ENCODE data around the gene CBLC. TPM values are rescaled to one million over a fixed set of nuclear protein-coding genes. Genes with fewer than 3 reads are reported as not detected.
"Not testable (repeated sequence)": the region's sequence is repeated elsewhere in the genome, so short reads cannot be mapped to it uniquely, and the experiment has no call there.

CBLC gene
- total RNA-seq, 1 donor from 2014 or later = 2.4 TPM

GRCh38 chr19:44765033-44765948 is 12.4 kb upstream of the CBLC start:
- DNase-seq (ENCODE audit: low read depth) = no peak

GRCh38 chr19:44765949-44766335 is 11.7 kb upstream of the CBLC start:
- DNase-seq (ENCODE audit: low read depth) = no peak

- no peak for DNase-seq (ENCODE audit: low read depth)
Measured at GRCh38 chr19:44767295-44768180, 10.2 kb upstream of the CBLC start.

DNA sequence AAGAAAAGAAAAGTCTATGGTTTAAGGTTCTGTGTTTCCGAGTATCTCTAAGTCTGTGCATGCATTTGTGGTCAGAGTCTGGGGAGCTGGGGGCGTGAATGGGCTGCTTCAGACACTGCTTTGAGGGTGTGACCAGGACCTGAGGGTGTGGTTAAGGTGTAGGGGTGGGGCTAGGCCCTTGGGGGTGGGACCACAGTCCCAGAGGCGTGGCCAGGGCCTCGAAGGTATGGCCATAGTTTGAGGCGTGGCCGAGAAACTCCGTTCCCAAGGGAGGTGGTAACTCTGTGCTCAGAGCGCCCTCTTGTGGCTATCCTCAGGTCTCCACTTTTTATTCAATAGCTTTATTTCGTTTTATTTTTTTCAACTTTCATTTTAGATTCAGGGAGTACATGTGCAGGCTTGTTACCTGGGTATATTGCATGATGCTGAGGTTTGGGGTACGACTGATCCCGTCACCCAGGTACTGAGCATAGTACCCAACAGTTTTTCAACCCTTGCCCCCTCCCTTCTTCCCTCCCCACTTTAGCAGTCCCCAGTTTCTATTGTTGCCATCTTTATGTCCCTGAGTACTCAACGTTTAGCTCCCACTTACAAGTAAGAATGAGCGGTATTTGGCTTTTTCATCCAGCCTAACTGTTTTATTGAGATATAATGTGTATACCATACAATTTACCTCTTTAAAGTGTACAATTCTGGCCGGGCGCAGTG is 7.0 kb upstream of the CBLC start:
- peak; percentile 93 for DNase-seq (ENCODE audit: low read depth)

DNA sequence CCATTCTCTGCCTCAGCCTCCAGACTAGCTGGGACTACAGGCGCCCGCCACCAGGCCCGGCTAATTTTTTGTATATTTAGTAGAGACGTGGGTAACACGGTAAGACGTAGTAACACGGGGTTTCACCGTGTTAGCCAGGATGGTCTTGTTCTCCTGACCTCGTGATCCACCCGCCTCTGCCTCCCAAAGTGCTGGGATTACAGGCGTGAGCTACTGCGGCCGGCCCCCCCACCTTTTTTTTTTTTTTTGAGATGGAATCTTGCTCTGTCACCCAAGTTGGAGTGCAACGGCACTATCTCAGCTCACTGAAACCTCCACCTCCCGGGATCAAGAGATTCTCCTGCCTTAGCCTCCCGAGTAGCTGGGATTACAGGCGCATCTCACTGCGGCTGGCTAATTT is 5.5 kb upstream of the CBLC start:
- not testable (repeated sequence) for DNase-seq (ENCODE audit: low read depth)

- no peak for DNase-seq (ENCODE audit: low read depth)
Measured at GRCh38 chr19:44772959-44773358, 4.7 kb upstream of the CBLC start.

GRCh38 chr19:44775676-44776240 is 1.9 kb upstream of the CBLC start:
- no peak for DNase-seq (ENCODE audit: low read depth)

- DNase-seq (ENCODE audit: low read depth) = no peak
Measured at GRCh38 chr19:44776402-44777096, 1.1 kb upstream of the CBLC start.

- DNase-seq (ENCODE audit: low read depth) = no peak
Measured at GRCh38 chr19:44779150-44779549, 1.5 kb downstream of the CBLC start.

DNA sequence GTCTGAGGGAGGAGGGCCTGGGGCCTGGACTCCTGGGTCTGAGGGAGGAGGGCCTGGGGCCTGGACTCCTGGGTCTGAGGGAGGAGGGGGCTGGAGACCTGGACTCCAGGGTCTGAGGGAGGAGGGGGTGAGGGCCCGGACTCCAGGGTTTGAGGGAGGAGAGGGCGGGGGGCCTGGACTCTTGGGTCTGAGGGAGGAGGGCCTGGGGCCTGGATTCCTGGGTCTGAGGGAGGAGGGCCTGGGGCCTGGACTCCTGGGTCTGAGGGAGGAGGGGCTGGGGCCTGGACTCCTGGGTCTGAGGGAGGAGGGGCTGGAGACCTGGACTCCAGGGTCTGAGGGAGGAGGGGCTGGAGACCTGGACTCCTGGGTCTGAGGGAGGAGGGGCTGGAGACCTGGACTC is 4.0 kb downstream of the CBLC start:
- DNase-seq (ENCODE audit: low read depth) = not testable (repeated sequence)

DNA sequence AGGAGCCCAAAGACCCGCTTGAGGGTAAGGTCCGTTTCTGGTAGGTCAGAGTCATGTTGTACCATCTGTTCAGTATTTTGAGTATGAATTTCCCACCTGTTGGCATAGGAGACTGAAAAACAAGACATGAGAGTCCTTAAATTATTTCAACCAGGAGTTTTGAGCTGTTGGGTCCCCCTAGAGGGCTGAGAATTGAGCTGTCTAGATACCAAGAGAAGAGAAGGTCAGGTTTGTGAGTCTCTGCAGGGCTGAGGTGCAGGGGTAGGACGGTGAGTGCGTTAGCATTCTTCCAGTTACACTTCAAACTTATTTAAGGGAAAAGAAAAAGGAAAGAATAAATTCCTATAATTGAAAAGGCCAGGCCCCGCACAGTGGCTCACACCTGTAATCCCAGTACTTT is 5.0 kb downstream of the CBLC start:
- no peak for DNase-seq (ENCODE audit: low read depth)

- no peak for DNase-seq (ENCODE audit: low read depth)
Measured at GRCh38 chr19:44783545-44783944, 5.9 kb downstream of the CBLC start.

DNA sequence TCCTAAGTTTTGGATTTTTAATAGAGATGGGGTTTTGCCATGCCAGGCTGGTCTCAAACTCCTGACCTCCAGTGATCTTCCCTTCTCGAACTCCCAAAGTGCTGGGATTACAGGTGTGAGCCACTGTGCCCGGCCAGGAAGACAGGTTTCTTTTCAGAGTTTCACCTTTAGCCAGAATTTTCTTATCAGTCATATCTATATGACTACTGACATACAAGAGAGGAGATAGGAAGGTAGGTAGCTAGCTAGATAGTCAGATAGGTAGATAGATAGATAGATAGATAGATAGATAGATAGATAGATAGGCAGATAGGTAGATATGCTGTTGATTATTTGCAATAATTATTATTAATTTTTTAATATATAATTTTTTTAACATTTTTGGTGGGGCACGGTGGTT is 7.6 kb downstream of the CBLC start:
- no peak for DNase-seq (ENCODE audit: low read depth)

DNA sequence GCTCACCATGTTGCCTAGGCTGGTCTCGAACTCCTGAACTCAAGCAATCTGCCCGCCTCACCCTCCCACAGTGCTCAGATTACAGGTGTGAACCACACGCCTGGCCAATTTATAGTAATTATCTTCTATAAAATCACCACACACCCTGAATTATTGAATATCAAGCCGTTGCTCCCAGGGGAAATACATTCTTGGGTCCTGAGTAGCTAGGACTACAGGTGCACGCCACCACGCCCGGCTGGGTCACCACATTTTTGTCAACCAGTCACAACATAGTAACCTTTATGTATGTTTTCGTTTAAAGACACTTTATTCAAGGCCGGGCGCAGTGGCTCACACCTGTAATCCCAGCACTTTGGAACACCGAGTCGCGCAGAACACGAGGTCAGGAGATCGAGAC is 8.3 kb downstream of the CBLC start:
- no peak for DNase-seq (ENCODE audit: low read depth)

GRCh38 chr19:44788971-44789370 is 11.3 kb downstream of the CBLC start:
- DNase-seq (ENCODE audit: low read depth) = no peak

- DNase-seq (ENCODE audit: low read depth) = no peak
Measured at GRCh38 chr19:44789943-44790483, 12.3 kb downstream of the CBLC start.

- no peak for DNase-seq (ENCODE audit: low read depth)
Measured at GRCh38 chr19:44792281-44792680, 14.6 kb downstream of the CBLC start.

GRCh38 chr19:44794610-44795009 is 16.9 kb downstream of the CBLC start:
- DNase-seq (ENCODE audit: low read depth) = no peak

GRCh38 chr19:44795398-44795987 is 17.8 kb downstream of the CBLC start:
- no peak for DNase-seq (ENCODE audit: low read depth)

DNA sequence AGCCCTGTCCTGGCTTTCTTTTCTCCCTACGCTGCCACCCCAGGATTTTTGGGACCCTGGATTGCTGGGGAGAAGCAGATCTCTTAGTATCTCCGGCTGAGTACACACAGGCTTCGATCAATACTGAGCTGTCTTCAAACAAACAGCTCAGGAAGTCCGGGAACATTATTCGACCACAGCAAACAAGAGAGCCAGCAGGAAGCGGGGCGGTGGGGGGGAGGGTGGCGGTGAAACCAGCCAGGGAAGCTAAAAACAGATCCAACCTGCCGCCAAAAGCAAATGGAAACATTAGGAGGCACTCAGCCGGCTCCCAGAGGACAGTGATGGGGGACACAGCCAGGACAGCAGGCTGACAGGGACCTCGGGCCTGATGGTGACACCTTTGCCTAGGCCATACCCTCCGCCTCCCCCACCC is 19.0 kb downstream of the CBLC start:
- no peak for DNase-seq (ENCODE audit: low read depth)

Data from renal cortical epithelial cell (primary cell).